NCI-H345 treated with DMSO at 0.1 percent for 48 hours (cell line): ENCODE measurements around the gene CUEDC1.
A peak's percentile ranks its signal among the peaks of the same experiment; 100 is the strongest.

Experiments used
- DNase-seq: peaks from one replicate; lab custom pipeline; 2025; ENCODE audit not compliant: unreplicated experiment; lab: John Stamatoyannopoulos, UW

CUEDC1 gene, protein sequence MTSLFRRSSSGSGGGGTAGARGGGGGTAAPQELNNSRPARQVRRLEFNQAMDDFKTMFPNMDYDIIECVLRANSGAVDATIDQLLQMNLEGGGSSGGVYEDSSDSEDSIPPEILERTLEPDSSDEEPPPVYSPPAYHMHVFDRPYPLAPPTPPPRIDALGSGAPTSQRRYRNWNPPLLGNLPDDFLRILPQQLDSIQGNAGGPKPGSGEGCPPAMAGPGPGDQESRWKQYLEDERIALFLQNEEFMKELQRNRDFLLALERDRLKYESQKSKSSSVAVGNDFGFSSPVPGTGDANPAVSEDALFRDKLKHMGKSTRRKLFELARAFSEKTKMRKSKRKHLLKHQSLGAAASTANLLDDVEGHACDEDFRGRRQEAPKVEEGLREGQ

GRCh38 chr17:57955183-57955931, at the start of gene CUEDC1:
TSS of gene CUEDC1 (minus strand) at chr17:57955412. CDS start at chr17:57885564, 69,848 bp downstream.
- peak; percentile 27 for DNase-seq

DNA sequence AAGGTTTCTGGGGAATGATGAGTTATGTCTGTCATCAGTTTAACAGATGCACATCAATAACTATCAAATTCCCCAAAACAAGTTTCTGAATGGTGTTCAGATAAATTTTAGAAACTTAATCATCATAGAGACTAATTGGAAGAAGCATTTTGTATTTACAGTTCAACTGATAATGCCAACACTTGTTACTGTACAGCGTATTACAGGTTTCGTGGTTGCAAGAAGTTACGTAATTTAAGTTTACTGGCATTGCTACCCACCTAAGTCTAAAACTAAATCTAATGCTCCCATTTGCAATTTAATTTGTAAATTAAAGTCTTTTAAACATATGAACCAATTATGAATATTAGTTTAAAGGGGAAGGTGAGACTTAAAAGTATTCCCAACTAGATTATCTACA, 48.8 kb upstream of the CUEDC1 start:
- DNase-seq: no peak

GRCh38 chr17:58002973-58003372, 47.8 kb upstream of the CUEDC1 start:
- no peak for DNase-seq

GRCh38 chr17:58002154-58002948, 47.1 kb upstream of the CUEDC1 start:
- DNase-seq: no peak

DNA sequence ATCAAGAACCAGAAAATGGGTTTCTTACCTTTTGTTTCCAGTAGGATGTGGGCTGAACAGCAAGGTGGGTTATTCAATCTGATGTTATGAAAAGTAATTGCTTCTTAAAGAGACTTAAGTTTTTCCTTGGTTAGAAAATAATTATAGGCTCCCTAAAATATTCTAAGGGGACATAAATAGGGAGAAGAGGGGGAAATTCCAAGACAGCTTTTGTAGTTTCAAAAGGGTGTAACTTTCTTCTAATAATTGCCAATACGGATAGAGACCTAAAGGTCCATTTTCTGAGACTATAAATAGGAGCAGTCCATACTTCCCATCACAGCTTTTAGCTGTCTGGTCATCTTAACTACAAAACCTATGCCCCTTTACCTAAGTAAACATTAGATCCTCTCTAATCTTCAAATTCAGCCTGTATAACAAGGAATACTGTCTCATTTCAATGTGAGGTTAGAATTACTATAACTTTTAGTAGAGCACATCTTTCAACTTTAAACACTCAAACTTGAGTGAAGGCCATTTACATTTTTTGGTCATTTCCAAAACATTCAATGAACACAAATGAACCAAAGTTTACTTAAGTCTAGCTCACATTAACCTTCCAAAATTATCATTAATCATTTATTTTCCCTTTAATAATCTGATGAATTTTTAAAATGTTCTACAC, 46.4 kb upstream of the CUEDC1 start:
- no peak for DNase-seq

DNA sequence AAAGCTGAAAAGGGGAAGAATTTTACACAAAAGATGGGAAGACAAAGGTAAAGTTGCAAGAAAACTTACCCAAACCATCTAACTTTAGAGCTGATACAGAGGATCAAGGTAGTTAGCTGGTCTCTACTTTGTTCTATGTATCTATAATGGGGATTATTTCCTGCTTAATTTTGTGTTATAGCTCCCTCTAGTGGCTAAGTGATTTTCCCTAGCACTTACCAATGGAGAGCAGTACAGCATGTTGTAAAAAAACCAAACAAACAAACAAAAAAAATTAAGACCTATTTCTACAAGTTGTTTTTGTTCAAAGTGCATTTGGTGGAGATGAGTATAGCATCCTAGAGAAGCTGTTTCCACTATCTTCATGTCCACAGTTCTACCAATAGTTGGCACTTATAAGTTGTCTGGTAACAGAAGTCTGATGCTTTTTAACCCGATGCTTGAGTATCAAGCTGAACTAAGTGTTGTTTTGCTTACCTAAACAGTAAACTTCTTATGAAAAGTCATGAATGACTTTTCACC, 44.3 kb upstream of the CUEDC1 start:
- peak; percentile 79 for DNase-seq

DNA sequence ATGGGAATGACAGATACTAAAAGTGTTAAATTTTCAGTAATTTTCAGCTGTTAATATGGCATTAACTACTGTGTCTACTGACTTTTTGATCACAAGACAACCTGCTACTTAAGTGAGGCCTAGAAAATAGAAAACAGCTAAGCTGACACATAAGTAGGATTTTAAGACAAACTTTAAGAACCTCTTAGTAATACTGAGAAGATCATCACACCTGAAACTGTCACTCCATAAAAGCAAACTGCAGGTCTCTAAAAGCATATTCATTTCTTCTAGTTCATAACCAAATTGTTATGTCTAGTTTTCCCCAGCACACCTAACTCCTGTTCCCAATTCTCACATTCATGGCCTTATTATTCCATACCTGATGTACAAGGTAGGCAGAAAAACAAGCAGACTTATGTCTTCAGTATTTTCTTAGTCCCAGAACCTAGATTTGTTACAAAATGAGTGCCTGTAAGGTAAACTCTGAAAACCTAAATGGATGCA, 43.8 kb upstream of the CUEDC1 start:
- no peak for DNase-seq

DNA sequence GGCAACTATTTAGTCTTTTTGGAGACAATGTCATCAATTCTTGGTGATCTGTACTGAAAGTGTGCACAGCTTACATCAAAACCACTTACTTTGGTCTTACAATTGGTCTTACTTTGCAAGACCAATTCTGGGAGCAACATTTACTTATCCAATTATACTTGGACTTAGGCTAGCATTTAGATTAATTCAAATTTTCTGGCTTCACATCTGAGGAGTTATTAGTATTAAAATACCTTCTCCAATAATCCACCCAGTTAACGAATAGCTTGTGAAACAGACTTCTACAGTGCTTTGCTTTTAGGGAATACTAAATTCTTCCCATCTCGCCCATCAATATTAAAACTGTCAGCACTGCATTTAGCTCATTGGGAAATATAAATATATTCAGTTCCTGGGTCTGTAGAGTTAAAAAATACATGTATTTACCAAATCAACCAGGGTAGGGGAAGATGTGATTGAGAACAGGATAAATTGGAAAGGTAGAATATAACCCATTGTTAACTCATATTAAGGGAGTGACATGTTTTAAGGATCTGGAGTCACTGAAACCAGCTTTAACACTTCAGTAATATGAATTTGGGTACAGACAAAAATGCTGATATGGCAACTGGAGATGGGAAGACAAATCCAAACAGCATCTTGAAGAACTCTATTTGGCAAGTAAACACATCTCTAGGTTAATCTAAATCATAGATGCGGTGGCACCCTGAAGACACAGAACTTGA, 42.0 kb upstream of the CUEDC1 start:
- no peak for DNase-seq

DNA sequence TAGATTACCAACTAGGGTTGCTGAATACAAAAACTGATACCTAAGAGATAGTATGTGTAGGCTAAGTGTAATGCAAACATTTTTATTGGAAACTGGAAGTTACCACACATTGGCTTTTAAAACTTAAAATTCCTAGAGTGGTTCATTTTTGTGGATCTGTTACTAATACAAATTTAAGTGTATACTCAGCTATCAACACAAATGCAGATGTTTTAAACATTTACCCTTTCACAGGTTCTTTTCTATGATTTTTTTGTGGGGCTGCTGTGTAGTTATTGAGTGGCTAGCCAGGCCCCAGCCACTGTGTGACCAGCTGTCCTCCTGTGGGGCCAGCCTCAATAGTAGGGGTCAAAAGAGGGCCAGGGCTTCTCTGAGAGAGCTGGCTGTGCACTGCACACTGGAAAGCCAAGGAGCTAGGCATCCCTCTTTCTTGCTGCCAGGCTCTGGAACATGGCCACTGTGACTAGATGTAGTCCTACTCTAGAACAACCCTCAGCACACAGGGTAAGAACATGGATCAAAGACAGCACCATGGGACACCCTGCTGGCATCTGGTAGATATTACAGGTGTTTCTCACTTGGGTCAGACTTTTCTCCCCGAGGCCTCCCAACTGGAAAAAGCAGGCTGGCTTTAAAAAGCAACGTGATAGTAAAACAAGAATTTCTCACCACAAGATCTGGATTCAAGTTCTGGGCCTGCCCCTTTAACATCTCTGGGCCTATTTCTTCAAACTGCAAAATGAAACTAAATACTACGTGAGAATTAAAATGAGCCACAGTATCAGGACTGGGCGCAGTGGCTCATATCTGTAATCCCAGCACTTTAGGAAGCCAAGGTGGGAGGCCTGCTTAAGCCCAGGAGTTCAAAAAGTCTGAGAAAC, 40.1 kb upstream of the CUEDC1 start:
- DNase-seq: peak; percentile 77

- no peak for DNase-seq
Measured at GRCh38 chr17:57994436-57994835, 39.2 kb upstream of the CUEDC1 start.

DNA sequence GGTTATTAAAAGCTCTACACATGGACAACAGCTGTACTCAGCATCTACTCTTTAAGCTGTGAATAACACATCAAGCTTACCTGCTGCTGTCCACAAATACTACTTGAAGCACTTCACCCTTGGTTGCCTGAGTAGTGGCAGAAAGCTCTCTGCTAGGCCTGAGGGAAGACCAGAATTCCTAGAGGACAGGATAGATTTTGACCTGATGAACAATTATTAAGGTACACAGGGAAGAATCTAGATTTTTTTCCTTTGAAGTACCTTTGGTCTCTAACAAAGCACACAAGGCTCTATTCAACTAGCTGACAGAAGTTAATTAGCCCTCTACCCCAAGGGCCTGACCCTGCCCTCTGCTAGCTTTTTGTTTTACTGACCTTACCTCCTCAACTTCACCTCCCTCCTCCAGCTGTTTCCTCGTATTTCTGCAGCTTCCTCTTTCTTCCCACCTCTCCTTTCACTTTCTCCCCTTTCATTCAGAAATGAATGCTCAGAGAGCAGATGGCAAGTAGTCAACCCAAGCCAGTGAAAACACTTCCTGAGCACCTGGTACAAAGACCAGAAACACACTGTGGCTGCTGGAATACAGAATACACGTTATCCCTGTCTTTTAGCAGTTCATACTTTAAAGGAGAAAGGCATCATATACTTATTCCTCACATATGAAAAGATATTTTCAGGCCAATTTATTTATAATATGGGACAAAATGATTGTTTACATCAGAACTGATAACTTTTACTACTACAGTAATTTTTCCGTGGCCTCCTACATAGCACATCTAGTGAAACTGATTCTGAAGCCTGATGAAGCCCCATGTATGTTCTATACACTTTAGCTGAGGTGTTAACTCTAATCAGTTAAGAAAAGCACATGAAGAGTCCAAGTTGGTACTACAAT, 38.5 kb upstream of the CUEDC1 start:
- peak; percentile 56 for DNase-seq

- DNase-seq: no peak
Measured at GRCh38 chr17:57991537-57991936, 36.3 kb upstream of the CUEDC1 start.

- no peak for DNase-seq
Measured at GRCh38 chr17:57990037-57990436, 34.8 kb upstream of the CUEDC1 start.

DNA sequence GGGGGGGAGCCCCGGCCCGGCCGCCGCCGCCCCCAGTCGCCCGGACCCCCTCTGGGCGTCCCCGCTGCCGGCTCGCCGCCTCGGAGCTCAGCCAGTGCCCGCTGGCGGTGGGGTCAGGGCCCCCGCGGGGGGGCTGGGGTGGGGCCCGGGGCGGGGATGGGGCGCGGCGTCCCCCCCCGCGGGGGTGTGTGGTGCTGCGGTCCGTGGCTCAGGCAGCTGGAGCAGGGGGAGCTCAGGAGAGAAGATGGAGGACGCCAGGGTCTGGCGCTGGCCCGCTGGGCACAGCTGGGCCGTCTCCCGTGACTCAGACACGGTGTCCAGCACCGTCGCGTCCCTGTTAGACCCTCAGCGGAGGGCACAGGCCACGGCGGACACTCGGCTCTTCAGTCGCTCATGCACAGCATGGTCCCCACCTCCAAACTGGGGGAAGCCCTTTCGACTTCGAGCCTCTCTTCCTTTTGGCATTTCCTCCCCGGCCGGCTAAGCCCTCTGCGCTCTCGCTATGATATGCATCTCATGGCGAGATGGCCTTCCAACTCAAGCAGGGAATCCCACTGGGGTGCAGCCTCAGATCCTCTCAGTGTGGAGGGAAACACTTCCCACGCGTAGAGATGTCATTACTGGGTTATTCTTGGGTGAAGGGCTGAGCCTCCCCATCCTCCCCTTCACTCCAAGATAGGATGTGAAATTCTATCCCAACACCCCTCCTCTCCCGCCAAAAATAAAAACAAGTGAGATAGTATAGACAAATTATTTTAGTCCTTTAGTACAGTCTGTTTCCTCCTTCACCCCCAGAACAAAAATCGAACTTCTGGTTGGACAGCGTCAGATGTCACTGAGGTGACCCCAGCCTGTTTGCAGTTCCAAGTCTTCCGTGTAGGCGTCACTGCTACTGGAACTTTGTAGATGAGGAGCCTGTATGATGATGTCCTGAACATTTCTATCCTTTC, 33.4 kb upstream of the CUEDC1 start:
- DNase-seq: peak; percentile 37

DNA sequence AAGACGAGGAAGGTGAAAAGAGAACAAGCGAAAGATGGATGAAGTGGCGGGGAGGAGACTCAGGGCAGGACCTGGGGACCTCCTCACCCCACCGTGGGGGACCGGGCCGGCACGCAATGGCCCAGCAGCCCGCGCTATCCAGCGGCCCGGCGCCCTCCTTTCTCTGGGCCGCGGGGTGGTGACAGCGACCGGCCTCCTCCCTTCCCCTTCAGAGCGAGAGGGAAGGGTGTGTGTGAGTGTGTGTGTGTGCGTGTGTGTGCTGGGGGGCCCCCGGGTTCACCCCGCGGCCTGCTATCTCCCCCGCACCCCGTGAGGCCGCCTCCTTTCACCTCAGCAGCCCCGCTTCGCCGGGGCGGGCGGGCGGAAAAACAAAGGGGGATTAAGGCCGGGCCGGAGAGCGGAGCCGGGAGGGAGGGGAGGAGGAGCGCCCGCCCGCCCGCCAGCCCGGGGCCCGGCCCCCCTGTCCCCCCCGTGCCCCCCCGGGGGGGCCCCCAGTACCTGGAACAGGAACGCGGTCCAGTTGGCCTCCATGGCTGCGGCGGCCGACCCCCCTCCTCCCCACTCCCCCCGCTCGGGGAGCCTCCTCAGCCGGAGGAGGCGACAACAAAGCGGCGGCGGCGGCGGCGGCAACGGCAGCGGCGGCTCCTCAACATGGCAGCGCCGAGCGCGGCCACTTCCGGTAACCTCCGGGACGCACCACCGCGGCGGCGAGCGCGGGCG, 32.5 kb upstream of the CUEDC1 start, which contains the start of gene VEZF1:
TSS of gene VEZF1 (minus strand) at position 674 of the 720 bp plus-strand sequence. CDS start at position 531, 143 bp downstream.
- peak; percentile 53 for DNase-seq
